HepG2 (cell line): Measurements from ENCODE around the gene SH3D19. TPM values are rescaled to one million over a fixed set of nuclear protein-coding genes. Genes with fewer than 3 reads are reported as not detected.

Experiments
- ATAC-seq: fragments of 200-7000 bp; cut with Tn5 transposase; 3 replicates; pipeline ENCODE4 v1.9.1; 2020; ENCODE audit warnings: mild to moderate bottlenecking, moderate library complexity
- Bru-seq: library from RNA; stranded (reverse); fragments of 400-500 nt; gene quantifications from one replicate; lab custom pipeline; 2021; lab: Mats Ljungman, UMichigan
- BruChase-seq, 2 experiments: library from RNA; stranded (reverse); fragments of 400-500 nt; gene quantifications; one replicate each; lab custom pipeline; 2021; lab: Mats Ljungman, UMichigan
- BruUV-seq: library from RNA; stranded (reverse); fragments of 400-500 nt; replicated peaks from 2 replicates; lab custom pipeline; 2021; lab: Mats Ljungman, UMichigan
- CTCF ChIA-PET: fragments of 300-600 bp; formaldehyde crosslinking; extraction: SDS; loops from one replicate; lab custom pipeline; 2021; ENCODE audit warnings: low total read pairs, inconsistent platforms, low intra/inter-chr PET ratio; lab: Yijun Ruan, JAX
- POLR2A ChIA-PET: fragments of 350-600 bp; sonication (Branson Sonifier 250); formaldehyde crosslinking; loops from one replicate; lab custom pipeline; 2020; ENCODE audit warnings: antibody characterized with exemption, inconsistent platforms; lab: Yijun Ruan, JAX
- DNase-seq: peaks from one replicate; pipeline ENCODE4 v3.0.0-alpha.2; 2015; ENCODE audit warnings: low spot score
- FAIRE-seq: peaks from 3 replicates; lab custom pipeline; 2011; peaks lifted over from hg19 to GRCh38; lab: Jason Lieb, UNC
- H2AFZ ChIP-seq: one replicate; pipeline ENCODE4 v1.6.1; 2011; ENCODE audit warnings: low read length, inconsistent platforms
- H3K27ac ChIP-seq: fragments of 300-600 bp; 3 replicates; pipeline ENCODE4 v1.8.0; 2011; ENCODE audit warnings: mixed run types, mild to moderate bottlenecking, mixed read lengths, low read length, inconsistent platforms; ENCODE audit not compliant: insufficient read depth; ENCODE audit errors: extremely low read length
- H3K27me3 ChIP-seq, 2 experiments: fragments of 200-600 bp in 1 of 2; 2 replicates in 1 of 2; 3 replicates in 1 of 2; pipeline versions ENCODE4 v1.6.0 to v1.8.0; 2011; ENCODE audit warnings: low read length in 2 of 2, mild to moderate bottlenecking in 2 of 2, moderate library complexity in 2 of 2, inconsistent platforms in 1 of 2; ENCODE audit not compliant: insufficient read depth in 2 of 2, control insufficient read depth in 1 of 2
- H3K36me3 ChIP-seq, 2 experiments: fragments of 200-600 bp in 1 of 2; replicated peaks in 1 of 2; 2 replicates in 1 of 2; 3 replicates in 1 of 2; pipeline versions ENCODE4 v1.5.1 to v1.8.0; 2011; ENCODE audit warnings: low read length in 2 of 2, inconsistent platforms in 1 of 2; ENCODE audit not compliant: insufficient read depth in 2 of 2, control insufficient read depth in 1 of 2
- H3K4me1 ChIP-seq: 2 replicates; pipeline ENCODE4 v1.5.1; 2012; ENCODE audit warnings: low read length, inconsistent platforms; ENCODE audit not compliant: insufficient read depth
- H3K4me2 ChIP-seq: 2 replicates; pipeline ENCODE4 v1.6.0; 2011; ENCODE audit warnings: low read depth, low read length, inconsistent platforms
- H3K4me3 ChIP-seq, 3 experiments: fragments of 200-600 bp in 1 of 3; sonication (generic), shearing (Covaris generic) in 1 of 3; replicated peaks in 1 of 3; 2 replicates each; pipeline ENCODE4 v1.5.1; 2011 to 2016; ENCODE audit warnings: low read length in 3 of 3, inconsistent platforms in 2 of 3, low read depth in 2 of 3, mild to moderate bottlenecking in 2 of 3, control low read depth in 1 of 3, mixed read lengths in 1 of 3; ENCODE audit not compliant: insufficient read depth in 1 of 3
- H3K79me2 ChIP-seq: one replicate; pipeline ENCODE4 v1.6.1; 2011; ENCODE audit warnings: low read length, inconsistent platforms; ENCODE audit not compliant: insufficient read depth
- H3K9ac ChIP-seq: 2 replicates; pipeline ENCODE4 v1.6.0; 2011; ENCODE audit warnings: mild to moderate bottlenecking, low read depth, low read length, inconsistent platforms; ENCODE audit not compliant: insufficient read depth
- H3K9me3 ChIP-seq: 2 replicates; pipeline ENCODE4 v1.5.1; 2012; ENCODE audit warnings: mild to moderate bottlenecking, low read length
- H4K20me1 ChIP-seq: 2 replicates; pipeline ENCODE4 v1.6.0; 2011; ENCODE audit warnings: inconsistent platforms, mild to moderate bottlenecking, low read length, moderate library complexity; ENCODE audit not compliant: insufficient read depth
- KDM6A ChIP-seq: IDR thresholded peaks from 2 replicates; pipeline ENCODE4 v1.6.1; 2016; ENCODE audit warnings: low read depth
- KLF6 ChIP-seq: IDR thresholded peaks from 2 replicates; pipeline ENCODE4 v1.8.0; 2016; ENCODE audit warnings: missing biosample characterization, missing genetic modification reagents
- MBD4 ChIP-seq: IDR thresholded peaks from 2 replicates; pipeline ENCODE4 v1.6.1; 2012; ENCODE audit warnings: low read length, inconsistent platforms, borderline replicate concordance
- ONECUT2 ChIP-seq: sonication (generic); formaldehyde crosslinking; IDR thresholded peaks from 2 replicates; pipeline ENCODE4 v1.4.0; 2020; ENCODE audit warnings: missing genetic modification reagents
- SPEN ChIP-seq: sonication (generic); formaldehyde crosslinking; IDR thresholded peaks from 2 replicates; pipeline ENCODE4 v1.5.1; 2020; ENCODE audit warnings: low read depth, mild to moderate bottlenecking, missing genetic modification reagents
- ZKSCAN8 ChIP-seq: IDR thresholded peaks from 2 replicates; pipeline ENCODE4 v1.6.1; 2016; ENCODE audit warnings: borderline replicate concordance, missing genetic modification reagents, missing compliant biosample characterization
- ZNF10 ChIP-seq: sonication (generic); formaldehyde crosslinking; IDR thresholded peaks from 2 replicates; pipeline ENCODE4 v1.4.0; 2020; ENCODE audit warnings: mild to moderate bottlenecking, low read depth, missing genetic modification reagents, borderline replicate concordance
- ZNF124 ChIP-seq: sonication (generic); formaldehyde crosslinking; IDR thresholded peaks from 2 replicates; pipeline ENCODE4 v1.4.0; 2020; ENCODE audit warnings: missing genetic modification reagents
- ZNF446 ChIP-seq: sonication (generic); formaldehyde crosslinking; IDR thresholded peaks from 2 replicates; pipeline ENCODE4 v1.5.0; 2020; ENCODE audit warnings: mild to moderate bottlenecking, missing genetic modification reagents
- ZNF577 ChIP-seq: sonication (generic); formaldehyde crosslinking; IDR thresholded peaks from 2 replicates; pipeline ENCODE4 v1.4.0; 2020; ENCODE audit warnings: mild to moderate bottlenecking, low read depth, missing genetic modification reagents, borderline replicate concordance
- ZNF784 ChIP-seq: sonication (generic); formaldehyde crosslinking; IDR thresholded peaks from 2 replicates; pipeline ENCODE4 v1.5.1; 2020; ENCODE audit warnings: missing genetic modification reagents, mild to moderate bottlenecking, borderline replicate concordance
- ZSCAN20 ChIP-seq: sonication (generic); formaldehyde crosslinking; IDR thresholded peaks from 2 replicates; pipeline ENCODE4 v1.4.0; 2020; ENCODE audit warnings: missing genetic modification reagents, mild to moderate bottlenecking, borderline replicate concordance
- ZSCAN22 ChIP-seq: sonication (generic); formaldehyde crosslinking; IDR thresholded peaks from 2 replicates; pipeline ENCODE4 v1.4.0; 2020; ENCODE audit warnings: mild to moderate bottlenecking, missing genetic modification reagents
- WGBS: methylation state at CpG from one replicate; pipeline ENCODE4 v1.1.6; 2017; ENCODE audit warnings: low lambda C conversion rate; 5-methylcytosine and 5-hydroxymethylcytosine counted together
- in situ Hi-C: cut with HindIII; loops from 2 replicates; pipeline ENCODE4 v1.10.0; 2017; ENCODE audit warnings: low pct_unique_long_range_greater_than_20kb; ENCODE audit not compliant: extremely low pct_ligation_motif_present
- intact Hi-C: fragments of 100-400 bp; cut with micrococcal nuclease; formaldehyde crosslinking; loops from one replicate; pipeline ENCODE4 v1.10.0; 2022; ENCODE audit not compliant: unreplicated experiment
- long read RNA-seq, 2 experiments: library from RNA in 1 of 2; library from polyadenylated mRNA in 1 of 2; stranded (forward) in 1 of 2; unstranded in 1 of 2; transcript quantifications; one replicate each; pipeline ENCODE4 v2.0.0, GENCODE V29; 2019 to 2022
- polyA minus RNA-seq, 3 experiments: library from RNA; depleted of rRNA, polyadenylated mRNA; stranded (reverse); fragments of >200 nt; gene quantifications; 2 replicates each; pipeline ENCODE4 v1.2.3, GENCODE V29; 2011; ENCODE audit warnings: low replicate concordance in 1 of 3
- polyA plus RNA-seq, 8 experiments: library from polyadenylated mRNA; depleted of rRNA in 3 of 8; stranded (reverse) in 7 of 8; unstranded in 1 of 8; fragments of >200 nt; fragmentation: Illumina TruSeq in 4 of 8; extraction: Trizol in 4 of 8; gene quantifications; 2 replicates each; pipeline versions ENCODE4 v1.2.1 to v1.2.3, GENCODE V29; 2011 to 2016; ENCODE audit warnings: low read depth in 4 of 8, missing spikeins in 1 of 8, mixed read lengths in 1 of 8; ENCODE audit not compliant: insufficient read depth in 1 of 8
- total RNA-seq, 5 experiments: library from RNA; depleted of rRNA; stranded (reverse); fragments of >200 nt; fragmentation: Illumina TruSeq; extraction: Trizol; gene quantifications; 2 replicates each; pipeline ENCODE4 v1.2.3, GENCODE V29; 2016; ENCODE audit warnings: low read depth in 1 of 5
- TF ChIP-seq, protein P1 (sequence below): sonication (generic); formaldehyde crosslinking; IDR thresholded peaks from 2 replicates; pipeline ENCODE4 v1.4.0; 2020; ENCODE audit warnings: missing genetic modification reagents, mild to moderate bottlenecking, borderline replicate concordance

SH3D19 gene
- total RNA-seq (2016; rRNA removed; fragmentation: Illumina TruSeq; extraction: Trizol), result 31.2 and 34.4 TPM in 2 replicates
- total RNA-seq (2016; cell fraction: cytosol; rRNA removed; fragmentation: Illumina TruSeq; extraction: Trizol; ENCODE audit: low read depth), result 10.0 and 11.1 TPM in 2 replicates
- total RNA-seq (2016; cell fraction: insoluble cytoplasmic fraction; rRNA removed; fragmentation: Illumina TruSeq; extraction: Trizol), result 29.9 and 30.5 TPM in 2 replicates
- total RNA-seq (2016; cell fraction: membrane; rRNA removed; fragmentation: Illumina TruSeq; extraction: Trizol), result 23.5 and 24.8 TPM in 2 replicates
- 35.1 and 41.5 TPM in 2 replicates for total RNA-seq (2016; cell fraction: nucleus; rRNA removed; fragmentation: Illumina TruSeq; extraction: Trizol)
- polyA plus RNA-seq (2011; rRNA removed), result 36.4 and 38.0 TPM in 2 replicates
- 16.2 and 23.4 TPM in 2 replicates for polyA plus RNA-seq (2011; cell fraction: cytosol; rRNA removed)
- polyA plus RNA-seq (2011; cell fraction: nucleus; rRNA removed), result 45.0 and 62.0 TPM in 2 replicates
- polyA plus RNA-seq (2012), result 51.3 and 74.6 TPM in 2 replicates
- polyA plus RNA-seq (2016; cell fraction: cytosol; fragmentation: Illumina TruSeq; extraction: Trizol; ENCODE audit: low read depth), result 2.9 and 3.0 TPM in 2 replicates
- 35.7 and 40.1 TPM in 2 replicates for polyA plus RNA-seq (2016; cell fraction: insoluble cytoplasmic fraction; fragmentation: Illumina TruSeq; extraction: Trizol; ENCODE audit: low read depth)
- polyA plus RNA-seq (2016; cell fraction: membrane; fragmentation: Illumina TruSeq; extraction: Trizol; ENCODE audit: low read depth), result 11.6 and 12.8 TPM in 2 replicates
- polyA plus RNA-seq (2016; cell fraction: nucleus; fragmentation: Illumina TruSeq; extraction: Trizol; ENCODE audit: insufficient read depth, low read depth), result 49.0 and 51.0 TPM in 2 replicates
- polyA minus RNA-seq (2011; rRNA and poly(A)+ RNA removed; ENCODE audit: low replicate concordance), result 14.5 and 52.0 TPM in 2 replicates
- 39.4 and 42.6 TPM in 2 replicates for polyA minus RNA-seq (2011; cell fraction: cytosol; rRNA and poly(A)+ RNA removed)
- 112 and 125 TPM in 2 replicates for polyA minus RNA-seq (2011; cell fraction: nucleus; rRNA and poly(A)+ RNA removed)
- percentile 96 among the genes with signal in this experiment for Bru-seq, nascent RNA
- BruChase-seq, experiment 1, labeled RNA remaining after a 6-hour chase, result percentile 90 among the genes with signal in this experiment
- BruChase-seq, experiment 2, labeled RNA remaining after a 2-hour chase, result percentile 93 among the genes with signal in this experiment
- long read RNA-seq, experiment 1, partial matches to known transcripts, result 9 of 14 reads
- long read RNA-seq, experiment 1, other reads (novel, unspliced or antisense), result 3 of 14 reads
- long read RNA-seq, experiment 2, full-length matches to known transcripts, result 5 of 99 reads
- long read RNA-seq, experiment 2, partial matches to known transcripts, result 16 of 99 reads
- long read RNA-seq, experiment 2, other reads (novel, unspliced or antisense), result 78 of 99 reads

DNA sequence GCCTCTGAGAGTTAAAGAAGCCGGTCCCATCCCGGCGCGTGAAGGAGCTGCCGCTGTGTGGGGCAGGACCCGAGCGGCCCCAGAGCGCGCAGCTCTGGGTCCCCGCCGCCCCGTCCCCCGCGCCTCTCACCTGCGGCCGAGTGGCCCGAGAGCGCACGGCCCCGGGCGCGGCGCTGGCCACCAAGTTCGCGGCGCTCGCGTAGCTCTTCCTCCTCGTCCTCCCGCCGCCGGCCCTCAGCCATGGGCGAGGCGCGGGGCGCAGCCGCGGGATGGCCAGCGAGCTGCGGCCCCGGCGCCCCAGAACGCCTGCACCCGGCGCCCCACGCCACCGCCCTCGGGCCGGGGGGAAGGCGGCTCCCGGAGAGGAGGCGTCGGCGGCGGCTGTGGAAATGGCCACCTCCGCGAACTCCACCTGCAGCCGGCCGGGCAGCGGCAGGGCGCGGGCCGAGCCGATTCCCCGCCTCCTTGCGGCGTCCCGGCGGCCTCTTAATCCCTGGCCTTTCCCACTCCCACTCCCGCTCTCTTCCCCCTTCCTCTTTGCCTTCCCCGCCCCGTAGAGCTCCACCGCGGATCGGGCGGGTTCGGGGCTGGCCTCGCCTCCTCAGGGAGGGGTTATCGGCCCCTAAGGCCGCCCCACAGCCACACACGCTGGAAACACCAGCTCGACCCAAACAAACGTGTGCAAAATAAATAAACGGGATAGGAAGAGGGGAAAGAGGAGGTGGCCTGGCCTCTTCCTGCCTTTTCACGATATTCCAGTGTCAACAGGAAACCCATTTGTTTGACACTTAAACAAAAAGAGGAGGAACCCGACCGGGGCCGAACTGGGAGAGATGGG, at the start of gene SH3D19:
Gene SH3D19 (minus strand): TSS at position 495 of the 838 bp plus-strand sequence. CDS start 253 bp downstream, at position 242.
- intact Hi-C loops, result no loop called here
- H3K4me2 ChIP-seq, result peak within 1 kb of the TSS; percentile 86
- TF ChIP-seq KLF6 (CRISPR knock-in tag) (peak; percentile 69; the same call in 1 of the 2 replicates), ZNF10 (CRISPR knock-in tag) (no peak), ONECUT2 (CRISPR knock-in tag) (no peak), ZSCAN20 (CRISPR knock-in tag) (no peak), ZKSCAN8 (CRISPR knock-in tag) (peak; percentile 95; the same call in 1 of the 2 replicates), MBD4 (no peak; the same call in 1 of the 2 replicates), ZNF577 (CRISPR knock-in tag) (no peak), ZSCAN22 (no peak), ZNF784 (CRISPR knock-in tag) (no peak), ZNF124 (CRISPR knock-in tag) (0 out of 2 replicates have a peak, but pooled peaks have one; percentile 79), ZNF446 (CRISPR knock-in tag) (peak; percentile 84; the same call in 1 of the 2 replicates), SPEN (peak; percentile 83), KDM6A (CRISPR knock-in tag) (peak; percentile 76; the same call in 1 of the 2 replicates)
- TF ChIP-seq, protein P1, sequence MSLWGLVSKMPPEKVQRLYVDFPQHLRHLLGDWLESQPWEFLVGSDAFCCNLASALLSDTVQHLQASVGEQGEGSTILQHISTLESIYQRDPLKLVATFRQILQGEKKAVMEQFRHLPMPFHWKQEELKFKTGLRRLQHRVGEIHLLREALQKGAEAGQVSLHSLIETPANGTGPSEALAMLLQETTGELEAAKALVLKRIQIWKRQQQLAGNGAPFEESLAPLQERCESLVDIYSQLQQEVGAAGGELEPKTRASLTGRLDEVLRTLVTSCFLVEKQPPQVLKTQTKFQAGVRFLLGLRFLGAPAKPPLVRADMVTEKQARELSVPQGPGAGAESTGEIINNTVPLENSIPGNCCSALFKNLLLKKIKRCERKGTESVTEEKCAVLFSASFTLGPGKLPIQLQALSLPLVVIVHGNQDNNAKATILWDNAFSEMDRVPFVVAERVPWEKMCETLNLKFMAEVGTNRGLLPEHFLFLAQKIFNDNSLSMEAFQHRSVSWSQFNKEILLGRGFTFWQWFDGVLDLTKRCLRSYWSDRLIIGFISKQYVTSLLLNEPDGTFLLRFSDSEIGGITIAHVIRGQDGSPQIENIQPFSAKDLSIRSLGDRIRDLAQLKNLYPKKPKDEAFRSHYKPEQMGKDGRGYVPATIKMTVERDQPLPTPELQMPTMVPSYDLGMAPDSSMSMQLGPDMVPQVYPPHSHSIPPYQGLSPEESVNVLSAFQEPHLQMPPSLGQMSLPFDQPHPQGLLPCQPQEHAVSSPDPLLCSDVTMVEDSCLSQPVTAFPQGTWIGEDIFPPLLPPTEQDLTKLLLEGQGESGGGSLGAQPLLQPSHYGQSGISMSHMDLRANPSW (CRISPR knock-in tag), result peak; percentile 99

More for the DNA sequence above, at the start of gene SH3D19:
- in situ Hi-C loops, result no loop called here
- no peaks in the 10 kb centered on the region for H3K9me3 ChIP-seq
- peak within 1 kb of the TSS; percentile 99 for H3K9ac ChIP-seq
- H3K4me1 ChIP-seq, result peaks cover 59% of the 10 kb centered on the region
- FAIRE-seq (peak; percentile 75), DNase-seq (peak; percentile 99), ATAC-seq (peak; percentile 89)
- peak within 1 kb of the TSS; percentile 80 to 84 (median 83) for H3K4me3 ChIP-seq
- BruUV-seq, result TSS peak; percentile 97
- H3K27ac ChIP-seq, result peak within 1 kb of the TSS; percentile 100
- POLR2A ChIA-PET, result interaction anchor here (0.6 to 3.7 kb wide), 32 partner anchors 8 to 310 kb away, joined by 3 to 49 read pairs (median 7); partner anchors contain the start of genes FHIP1A, LRBA and PRSS48
- no peak within 1 kb of the TSS for H2AFZ ChIP-seq
- no peaks in the 10 kb centered on the region for H3K27me3 ChIP-seq
- 1% methylated on average over 18 of the region's 88 CpGs for WGBS
- CTCF ChIA-PET, result no interaction called here
- peaks cover 11% of the 10 kb centered on the region; the same call in 1 of the 2 replicates for H4K20me1 ChIP-seq
- peaks cover 40% of the 10 kb centered on the region for H3K79me2 ChIP-seq
- H3K36me3 ChIP-seq, result no peaks in the 10 kb centered on the region
